Body of pancreas (tissue), 4 donors: ENCODE measurements around the gene S1PR5. TPM values are rescaled to one million over a fixed set of nuclear protein-coding genes. Genes with fewer than 3 reads are reported as not detected.
"Not testable (repeated sequence)": the region's sequence is repeated elsewhere in the genome, so short reads cannot be mapped to it uniquely, and the experiment has no call there.

Experiments
- ATAC-seq: fragments of 150-250 bp; one replicate; pipeline ENCODE4 v1.9.1; 2016
- DNase-seq, 4 donors: peaks; one replicate each; pipeline ENCODE4 v3.0.0-alpha.2; 2019
- H3K27ac ChIP-seq, 4 donors: fragments of 200-600 bp; sonication (generic); 1 replicate in 3 of 4; 2 replicates in 1 of 4; pipeline versions ENCODE4 v1.5.1 to v1.6.1; 2016 to 2019; ENCODE audit warnings: mild to moderate bottlenecking in 1 of 4, mixed read lengths in 1 of 4, moderate library complexity in 1 of 4
- H3K27me3 ChIP-seq, 2 donors: fragments of 200-600 bp; sonication (generic); one replicate each; pipeline ENCODE4 v1.6.0; 2016; ENCODE audit warnings: mild to moderate bottlenecking in 1 of 2
- H3K36me3 ChIP-seq, 2 donors: fragments of 200-600 bp; sonication (generic); replicated peaks in 1 of 2; 2 replicates each; pipeline ENCODE4 v1.5.1; 2016; ENCODE audit warnings: low read depth in 2 of 2; ENCODE audit not compliant: insufficient read depth in 1 of 2
- H3K4me1 ChIP-seq: fragments of 200-600 bp; sonication (generic); one replicate; pipeline ENCODE4 v1.6.0; 2016
- H3K4me3 ChIP-seq, 2 donors: fragments of 200-600 bp; sonication (generic); 1 replicate in 1 of 2; 2 replicates in 1 of 2; pipeline ENCODE4 v1.5.1; 2016 to 2019
- H3K9me3 ChIP-seq, 3 donors: fragments of 200-600 bp; sonication (generic); 1 replicate in 2 of 3; 2 replicates in 1 of 3; pipeline ENCODE4 v1.5.1; 2016
- CTCF ChIP-seq, 7 experiments: fragments of 450-650 bp in 4 of 7; fragments of 200-600 bp in 3 of 7; sonication (generic) in 3 of 7; IDR thresholded peaks; one replicate each; pipeline ENCODE4 v1.5.1; 2016 to 2019; ENCODE audit warnings: antibody characterized with exemption in 7 of 7
- POLR2A ChIP-seq, 3 donors: fragments of 450-650 bp; IDR thresholded peaks; one replicate each; pipeline ENCODE4 v1.6.1; 2016; ENCODE audit warnings: antibody characterized with exemption in 3 of 3, mild to moderate bottlenecking in 2 of 3
- WGBS, 2 donors: methylation state at CpG; one replicate each; pipeline ENCODE4 v1.1.5; 2017; 5-methylcytosine and 5-hydroxymethylcytosine counted together
- intact Hi-C: fragments of 100-400 bp; cut with DNase I; formaldehyde crosslinking; loops from one replicate; pipeline ENCODE4 v1.15.1; 2023
- total RNA-seq, 2 donors: library from RNA; depleted of rRNA; stranded (reverse); fragments of >200 nt; gene quantifications; one replicate each; pipeline ENCODE4 v1.1.0, GENCODE V29; 2016

S1PR5 gene
- total RNA-seq, 2 donors from 2014 or later: 1.0 to 1.6 TPM

GRCh38 chr19:10535613-10536012 lies 18.4 kb upstream of the S1PR5 start:
- Histone ChIP-seq H3K27me3 (no peaks in the 10 kb centered on the region), H3K4me1 (no peaks in the 10 kb centered on the region), H3K4me3 (no peak overlapping the region), H3K36me3 (no peaks in the 10 kb centered on the region), H3K27ac (no peak overlapping the region), H3K9me3 (no peaks in the 10 kb centered on the region)
- TF ChIP-seq POLR2A (IDR thresholded peaks at IDR 0.05): no peak
- TF ChIP-seq CTCF (IDR thresholded peaks at IDR 0.05): no peak
- WGBS, 2 donors: 59 to 80% methylated on average over 5 to 6 of the region's 6 CpGs
- intact Hi-C loops: no loop called here
- DNase-seq (no peak), ATAC-seq (no peak)

GRCh38 chr19:10533646-10534386 lies 16.6 kb upstream of the S1PR5 start:
- no peak overlapping the region for H3K4me3 ChIP-seq
- TF ChIP-seq CTCF (IDR thresholded peaks at IDR 0.05): no peak
- intact Hi-C loops: no loop called here
- WGBS, 2 donors: 68 to 76% methylated on average over 10 of the region's 10 CpGs
- H3K27ac ChIP-seq: no peak overlapping the region
- H3K27me3 ChIP-seq: no peaks in the 10 kb centered on the region
- H3K4me1 ChIP-seq: no peaks in the 10 kb centered on the region
- DNase-seq (no peak), ATAC-seq (no peak)
- H3K36me3 ChIP-seq: no peaks in the 10 kb centered on the region
- H3K9me3 ChIP-seq: no peaks in the 10 kb centered on the region

- Histone ChIP-seq H3K4me3 (no peak overlapping the region), H3K4me1 (no peaks in the 10 kb centered on the region), H3K27ac (no peak overlapping the region), H3K9me3 (no peaks in the 10 kb centered on the region), H3K27me3 (no peaks in the 10 kb centered on the region), H3K36me3 (no peaks in the 10 kb centered on the region)
- DNase-seq: no peak
- TF ChIP-seq CTCF (IDR thresholded peaks at IDR 0.05): no peak
- no peak for TF ChIP-seq POLR2A (IDR thresholded peaks at IDR 0.05)
- ATAC-seq: no peak
- WGBS, 2 donors: 100% methylated on average over 1 of the region's 1 CpG
- intact Hi-C loops: no loop called here
Measured at GRCh38 chr19:10532457-10532856, 15.2 kb upstream of the S1PR5 start.

GRCh38 chr19:10526887-10527286 lies 9.6 kb upstream of the S1PR5 start:
- H3K4me3 ChIP-seq, DNase-seq, H3K36me3 ChIP-seq, H3K9me3 ChIP-seq, H3K27me3 ChIP-seq, H3K4me1 ChIP-seq, ATAC-seq, H3K27ac ChIP-seq, intact Hi-C loops: not testable (repeated sequence)
- WGBS, 2 donors: 90 to 94% methylated on average over 8 of the region's 8 CpGs

GRCh38 chr19:10525636-10526035 lies 8.4 kb upstream of the S1PR5 start:
- no peak overlapping the region for H3K4me3 ChIP-seq
- no peaks in the 10 kb centered on the region for H3K27me3 ChIP-seq
- ATAC-seq: no peak
- intact Hi-C loops: no loop called here
- H3K27ac ChIP-seq: no peak overlapping the region
- 88 to 94% methylated on average over 7 of the region's 7 CpGs for WGBS, 2 donors
- H3K36me3 ChIP-seq: no peaks in the 10 kb centered on the region
- no peak for DNase-seq
- H3K4me1 ChIP-seq: peaks cover 16% of the 10 kb centered on the region
- no peaks in the 10 kb centered on the region for H3K9me3 ChIP-seq
- TF ChIP-seq POLR2A (IDR thresholded peaks at IDR 0.05) (no peak), CTCF (IDR thresholded peaks at IDR 0.05) (no peak)
